Smooth muscle cell (in vitro differentiated cells): ENCODE measurements around the gene VPS13D. TPM values are rescaled to one million over a fixed set of nuclear protein-coding genes. Genes with fewer than 3 reads are reported as not detected.

ENCODE experiments used
- DNase-seq: peaks from one replicate; lab custom pipeline; 2025; ENCODE audit not compliant: unreplicated experiment; lab: John Stamatoyannopoulos, UW
- H2AFZ ChIP-seq: fragments of 200-600 bp; sonication (generic); 2 replicates; pipeline ENCODE4 v1.6.0; 2016; ENCODE audit warnings: antibody characterized with exemption, low read depth, mild to moderate bottlenecking
- H3F3A ChIP-seq: fragments of 200-600 bp; sonication (generic); 2 replicates; pipeline ENCODE4 v1.6.0; 2017; ENCODE audit warnings: antibody characterized with exemption, low read depth
- H3K27ac ChIP-seq: fragments of 200-600 bp; sonication (generic); 2 replicates; pipeline ENCODE4 v1.5.1; 2016; ENCODE audit warnings: low read depth, mild to moderate bottlenecking
- H3K27me3 ChIP-seq: fragments of 200-600 bp; sonication (generic); 2 replicates; pipeline ENCODE4 v1.6.1; 2016; ENCODE audit warnings: low read depth, mild to moderate bottlenecking
- H3K36me3 ChIP-seq: fragments of 200-600 bp; sonication (generic); 2 replicates; pipeline ENCODE4 v1.5.1; 2016; ENCODE audit warnings: low read depth
- H3K4me1 ChIP-seq: fragments of 200-600 bp; sonication (generic); 2 replicates; pipeline ENCODE4 v1.5.1; 2016; ENCODE audit warnings: low read depth
- H3K4me2 ChIP-seq: fragments of 200-600 bp; sonication (generic); 2 replicates; pipeline ENCODE4 v1.6.0; 2016; ENCODE audit warnings: mild to moderate bottlenecking
- H3K4me3 ChIP-seq: fragments of 200-600 bp; sonication (generic); 2 replicates; pipeline ENCODE4 v1.5.1; 2016; ENCODE audit warnings: mild to moderate bottlenecking
- H3K79me2 ChIP-seq: fragments of 200-600 bp; sonication (generic); 2 replicates; pipeline ENCODE4 v1.6.0; 2016; ENCODE audit warnings: low read depth, mild to moderate bottlenecking
- H3K9ac ChIP-seq: fragments of 200-600 bp; sonication (generic); 2 replicates; pipeline ENCODE4 v1.6.0; 2016; ENCODE audit warnings: low read depth
- H3K9me3 ChIP-seq: fragments of 200-600 bp; sonication (generic); replicated peaks from 2 replicates; pipeline ENCODE4 v1.5.1; 2016; ENCODE audit warnings: low read depth
- H4K20me1 ChIP-seq: fragments of 200-600 bp; sonication (generic); 2 replicates; pipeline ENCODE4 v1.6.0; 2016; ENCODE audit warnings: low read depth
- CTCF ChIP-seq: fragments of 200-600 bp; sonication (generic); IDR thresholded peaks from 2 replicates; pipeline ENCODE4 v1.5.1; 2017; ENCODE audit warnings: borderline replicate concordance, mild to moderate bottlenecking, antibody characterized with exemption; ENCODE audit not compliant: insufficient read depth, poor library complexity, severe bottlenecking
- WGBS: methylation state at CpG from one replicate; pipeline ENCODE4 v1.1.7; 2016; ENCODE audit warnings: low lambda C conversion rate; 5-methylcytosine and 5-hydroxymethylcytosine counted together
- polyA plus RNA-seq: library from polyadenylated mRNA; unstranded; fragments of >200 nt; fragmentation: Nextera tagmentation; extraction: Ambion mirVana; gene quantifications from 2 replicates; pipeline ENCODE4 v1.2.1, GENCODE V29; 2016
- total RNA-seq: library from RNA; depleted of rRNA; stranded (reverse); fragments of >200 nt; gene quantifications from 2 replicates; pipeline ENCODE4 v1.2.3, GENCODE V29; 2014

The VPS13D gene
- total and polyA plus RNA-seq, 2 experiments from 2014 or later, result 3.5 to 20.0 TPM

GRCh38 chr1:12402159-12402673 lies 172.4 kb downstream of the VPS13D start:
- H3K9ac ChIP-seq, result no peak overlapping the region
- H3K4me2 ChIP-seq, result no peak overlapping the region
- H4K20me1 ChIP-seq, result no peaks in the 10 kb centered on the region
- H3K4me3 ChIP-seq, result no peak overlapping the region
- peaks cover 4% of the 10 kb centered on the region for H3F3A ChIP-seq
- no peak overlapping the region for H2AFZ ChIP-seq
- no peaks in the 10 kb centered on the region for H3K79me2 ChIP-seq
- no peak for DNase-seq
- no peak for TF ChIP-seq CTCF
- 88% methylated on average over 3 of the region's 3 CpGs for WGBS
- H3K27me3 ChIP-seq, result no peaks in the 10 kb centered on the region
- no peak overlapping the region for H3K27ac ChIP-seq
- H3K4me1 ChIP-seq, result peaks cover 33% of the 10 kb centered on the region
- H3K36me3 ChIP-seq, result peaks cover 9% of the 10 kb centered on the region
- no peaks in the 10 kb centered on the region for H3K9me3 ChIP-seq

GRCh38 chr1:12402842-12403241 lies 173.0 kb downstream of the VPS13D start:
- Histone ChIP-seq H4K20me1 (no peaks in the 10 kb centered on the region), H3K27me3 (no peaks in the 10 kb centered on the region), H3K27ac (no peak overlapping the region), H3K9me3 (no peaks in the 10 kb centered on the region), H3K36me3 (peaks cover 9% of the 10 kb centered on the region), H3F3A (peaks cover 4% of the 10 kb centered on the region), H2AFZ (no peak overlapping the region), H3K4me3 (no peak overlapping the region), H3K4me2 (no peak overlapping the region), H3K4me1 (peaks cover 39% of the 10 kb centered on the region), H3K79me2 (no peaks in the 10 kb centered on the region), H3K9ac (no peak overlapping the region)
- no peak for DNase-seq
- TF ChIP-seq CTCF, result no peak
- 92% methylated on average over 1 of the region's 1 CpG for WGBS

- Histone ChIP-seq H3K4me1 (peaks cover 39% of the 10 kb centered on the region), H3K79me2 (no peaks in the 10 kb centered on the region)
- TF ChIP-seq CTCF, result no peak
Measured at GRCh38 chr1:12404918-12405317, 175.1 kb downstream of the VPS13D start.

More at GRCh38 chr1:12404918-12405317, 175.1 kb downstream of the VPS13D start:
- no peaks in the 10 kb centered on the region for H3K27me3 ChIP-seq
- no peak for DNase-seq
- peaks cover 9% of the 10 kb centered on the region for H3K36me3 ChIP-seq
- no peak overlapping the region for H3K4me3 ChIP-seq
- no peak overlapping the region for H3K27ac ChIP-seq
- no peaks in the 10 kb centered on the region for H4K20me1 ChIP-seq
- peaks cover 4% of the 10 kb centered on the region for H3F3A ChIP-seq
- no peak overlapping the region for H3K9ac ChIP-seq
- H3K9me3 ChIP-seq, result no peaks in the 10 kb centered on the region
- WGBS, result 95% methylated on average over 13 of the region's 13 CpGs
- H3K4me2 ChIP-seq, result no peak overlapping the region
- no peak overlapping the region for H2AFZ ChIP-seq
